ENCODE measurements around the gene HIVEP3. TPM values are rescaled to one million over a fixed set of nuclear protein-coding genes. Genes with fewer than 3 reads are reported as not detected.

The HIVEP3 gene
- total and polyA plus RNA-seq, 2 of the 13 experiments (the other 11 are each of a cell fraction or from before 2014, with no cell fraction given): 0.05 TPM; not detected in 1

DNA sequence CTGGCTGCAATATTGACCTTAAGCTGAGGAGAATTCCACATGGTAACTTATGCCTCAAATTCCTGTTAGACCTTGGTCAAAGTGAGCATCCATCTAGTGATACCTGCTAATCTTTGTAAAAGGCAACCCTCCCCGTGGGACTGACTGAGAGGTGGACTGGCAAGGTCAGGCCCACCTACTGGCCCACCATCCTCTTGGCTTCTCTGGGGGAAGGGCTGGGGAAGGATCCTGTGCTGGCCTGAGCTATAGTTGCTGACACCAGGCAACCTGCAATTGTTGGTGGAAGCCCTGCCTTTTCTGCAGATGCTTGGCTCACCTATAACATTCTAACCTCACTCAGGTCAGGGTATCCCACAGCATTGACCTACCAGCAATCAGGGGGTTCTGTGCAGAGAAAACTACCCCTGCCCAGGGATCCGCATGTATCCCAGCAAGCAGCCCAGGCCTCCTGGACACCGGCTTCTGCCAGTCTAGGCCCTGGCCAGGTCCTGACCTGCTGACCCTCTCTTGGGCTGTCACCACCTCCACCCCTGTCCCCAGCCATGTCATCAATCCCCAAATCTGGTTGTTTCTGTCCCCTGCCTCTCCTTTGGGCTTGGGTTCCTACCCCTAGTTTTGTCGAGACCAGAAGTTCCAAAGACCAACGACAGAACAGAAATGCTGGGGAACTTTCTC, 326.1 kb downstream of the HIVEP3 start (continued):
- TF ChIP-seq, protein P1, sequence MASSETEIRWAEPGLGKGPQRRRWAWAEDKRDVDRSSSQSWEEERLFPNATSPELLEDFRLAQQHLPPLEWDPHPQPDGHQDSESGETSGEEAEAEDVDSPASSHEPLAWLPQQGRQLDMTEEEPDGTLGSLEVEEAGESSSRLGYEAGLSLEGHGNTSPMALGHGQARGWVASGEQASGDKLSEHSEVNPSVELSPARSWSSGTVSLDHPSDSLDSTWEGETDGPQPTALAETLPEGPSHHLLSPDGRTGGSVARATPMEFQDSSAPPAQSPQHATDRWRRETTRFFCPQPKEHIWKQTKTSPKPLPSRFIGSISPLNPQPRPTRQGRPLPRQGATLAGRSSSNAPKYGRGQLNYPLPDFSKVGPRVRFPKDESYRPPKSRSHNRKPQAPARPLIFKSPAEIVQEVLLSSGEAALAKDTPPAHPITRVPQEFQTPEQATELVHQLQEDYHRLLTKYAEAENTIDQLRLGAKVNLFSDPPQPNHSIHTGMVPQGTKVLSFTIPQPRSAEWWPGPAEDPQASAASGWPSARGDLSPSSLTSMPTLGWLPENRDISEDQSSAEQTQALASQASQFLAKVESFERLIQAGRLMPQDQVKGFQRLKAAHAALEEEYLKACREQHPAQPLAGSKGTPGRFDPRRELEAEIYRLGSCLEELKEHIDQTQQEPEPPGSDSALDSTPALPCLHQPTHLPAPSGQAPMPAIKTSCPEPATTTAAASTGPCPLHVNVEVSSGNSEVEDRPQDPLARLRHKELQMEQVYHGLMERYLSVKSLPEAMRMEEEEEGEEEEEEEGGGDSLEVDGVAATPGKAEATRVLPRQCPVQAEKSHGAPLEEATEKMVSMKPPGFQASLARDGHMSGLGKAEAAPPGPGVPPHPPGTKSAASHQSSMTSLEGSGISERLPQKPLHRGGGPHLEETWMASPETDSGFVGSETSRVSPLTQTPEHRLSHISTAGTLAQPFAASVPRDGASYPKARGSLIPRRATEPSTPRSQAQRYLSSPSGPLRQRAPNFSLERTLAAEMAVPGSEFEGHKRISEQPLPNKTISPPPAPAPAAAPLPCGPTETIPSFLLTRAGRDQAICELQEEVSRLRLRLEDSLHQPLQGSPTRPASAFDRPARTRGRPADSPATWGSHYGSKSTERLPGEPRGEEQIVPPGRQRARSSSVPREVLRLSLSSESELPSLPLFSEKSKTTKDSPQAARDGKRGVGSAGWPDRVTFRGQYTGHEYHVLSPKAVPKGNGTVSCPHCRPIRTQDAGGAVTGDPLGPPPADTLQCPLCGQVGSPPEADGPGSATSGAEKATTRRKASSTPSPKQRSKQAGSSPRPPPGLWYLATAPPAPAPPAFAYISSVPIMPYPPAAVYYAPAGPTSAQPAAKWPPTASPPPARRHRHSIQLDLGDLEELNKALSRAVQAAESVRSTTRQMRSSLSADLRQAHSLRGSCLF (CRISPR knock-in tag; IDR thresholded peaks at IDR 0.05; ENCODE audit: borderline replicate concordance): no peak
- TF ChIP-seq ZNF674 (CRISPR knock-in tag; IDR thresholded peaks at IDR 0.05; ENCODE audit: low read depth) (no peak), NFE2 (CRISPR knock-in tag; IDR thresholded peaks at IDR 0.05) (no peak), ZSCAN29 (CRISPR knock-in tag; conservative IDR thresholded peaks at IDR 0.05) (no peak), PAX8 (CRISPR knock-in tag; IDR thresholded peaks at IDR 0.05; ENCODE audit: borderline replicate concordance) (no peak), REXO4 (CRISPR knock-in tag; IDR thresholded peaks at IDR 0.05; ENCODE audit: borderline replicate concordance) (no peak), ZNF34 (CRISPR knock-in tag; IDR thresholded peaks at IDR 0.05; ENCODE audit: borderline replicate concordance) (no peak), RBM39 (IDR thresholded peaks at IDR 0.05; ENCODE audit: low read depth, low read length, poor library complexity, severe bottlenecking) (no peak), KDM5B (CRISPR knock-in tag; IDR thresholded peaks at IDR 0.05; ENCODE audit: borderline replicate concordance) (no peak), ZNF432 (CRISPR knock-in tag; IDR thresholded peaks at IDR 0.05; ENCODE audit: borderline replicate concordance) (no peak)
- TF ChIP-seq, protein P2, sequence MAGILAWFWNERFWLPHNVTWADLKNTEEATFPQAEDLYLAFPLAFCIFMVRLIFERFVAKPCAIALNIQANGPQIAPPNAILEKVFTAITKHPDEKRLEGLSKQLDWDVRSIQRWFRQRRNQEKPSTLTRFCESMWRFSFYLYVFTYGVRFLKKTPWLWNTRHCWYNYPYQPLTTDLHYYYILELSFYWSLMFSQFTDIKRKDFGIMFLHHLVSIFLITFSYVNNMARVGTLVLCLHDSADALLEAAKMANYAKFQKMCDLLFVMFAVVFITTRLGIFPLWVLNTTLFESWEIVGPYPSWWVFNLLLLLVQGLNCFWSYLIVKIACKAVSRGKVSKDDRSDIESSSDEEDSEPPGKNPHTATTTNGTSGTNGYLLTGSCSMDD (CRISPR knock-in tag; IDR thresholded peaks at IDR 0.05): no peak

Measured in HepG2 (cell line).